A549 (cell line): ENCODE results near the gene HOXD10. TPM values are rescaled to one million over a fixed set of nuclear protein-coding genes. Genes with fewer than 3 reads are reported as not detected.
A peak's percentile ranks its signal among the peaks of the same experiment; 100 is the strongest.

Experiments used
- ATAC-seq, 2 experiments: fragments of 200-7000 bp in 1 of 2; fragments of >200 bp in 1 of 2; cut with Nextera tagmentation in 1 of 2; cut with Tn5 transposase in 1 of 2; 3 replicates each; pipeline versions ENCODE4 v1.8.0 to v1.9.1; 2018 to 2020; ENCODE audit warnings: mild to moderate bottlenecking in 1 of 2, moderate library complexity in 1 of 2
- CTCF ChIA-PET: fragments of 300-600 bp; sonication (Branson Sonifier 250); formaldehyde crosslinking; extraction: SDS; loops from one replicate; lab custom pipeline; 2021; ENCODE audit warnings: antibody characterized with exemption, inconsistent platforms; lab: Yijun Ruan, JAX
- POLR2A ChIA-PET: fragments of 350-600 bp; formaldehyde crosslinking; extraction: SDS; loops from one replicate; lab custom pipeline; 2021; ENCODE audit warnings: antibody characterized with exemption, inconsistent platforms; lab: Yijun Ruan, JAX
- DNase-seq, 2 experiments: peaks; one replicate each; pipeline versions ENCODE4 v3.0.0 to v3.0.0-alpha.2; 2011 to 2016; ENCODE audit warnings: low read depth in 1 of 2, low spot score in 1 of 2
- FAIRE-seq: peaks from 2 replicates; lab custom pipeline; 2011; peaks lifted over from hg19 to GRCh38; lab: Jason Lieb, UNC
- H3K27ac ChIP-seq, 2 experiments: fragments of >200 bp; sonication (Bioruptor Twin); formaldehyde crosslinking; 3 replicates each; pipeline ENCODE4 v1.5.1; 2016 to 2017
- H3K4me1 ChIP-seq: fragments of >200 bp; sonication (Bioruptor Twin); formaldehyde crosslinking; 3 replicates; pipeline ENCODE4 v1.6.1; 2016
- H3K4me2 ChIP-seq: fragments of >200 bp; sonication (Bioruptor Twin); formaldehyde crosslinking; 3 replicates; pipeline ENCODE4 v1.6.1; 2016
- H3K4me3 ChIP-seq: fragments of >200 bp; sonication (Bioruptor Twin); formaldehyde crosslinking; 3 replicates; pipeline ENCODE4 v1.5.1; 2016
- H3K9me3 ChIP-seq: fragments of >200 bp; sonication (Bioruptor Twin); formaldehyde crosslinking; 3 replicates; pipeline ENCODE4 v1.6.1; 2016
- ATOH8 ChIP-seq: fragments of 250-450 bp; sonication (Bioruptor Pico); IDR thresholded peaks from 2 replicates; pipeline ENCODE4 v1.5.0; 2020; ENCODE audit warnings: low read depth, mild to moderate bottlenecking, moderate library complexity
- CTCF ChIP-seq: fragments of >200 bp; sonication (Bioruptor Twin); formaldehyde crosslinking; IDR thresholded peaks from 3 replicates; pipeline ENCODE4 v1.5.1; 2016
- EHF ChIP-seq: fragments of 250-450 bp; sonication (Bioruptor Pico); IDR thresholded peaks from 2 replicates; pipeline ENCODE4 v1.5.0; 2020; ENCODE audit warnings: mild to moderate bottlenecking
- EHMT2 ChIP-seq: fragments of 200-600 bp; sonication (generic); IDR thresholded peaks from 2 replicates; pipeline ENCODE4 v1.6.1; 2016; ENCODE audit warnings: antibody characterized with exemption, low read depth, mild to moderate bottlenecking, moderate library complexity
- HEYL ChIP-seq: fragments of 250-450 bp; sonication (Bioruptor Pico); IDR thresholded peaks from 2 replicates; pipeline ENCODE4 v1.8.0; 2021; ENCODE audit warnings: mild to moderate bottlenecking, moderate library complexity
- HOXA7 ChIP-seq: fragments of 250-450 bp; sonication (Bioruptor Pico); IDR thresholded peaks from 2 replicates; pipeline ENCODE4 v1.5.0; 2020; ENCODE audit warnings: mild to moderate bottlenecking, moderate library complexity
- MYC ChIP-seq: IDR thresholded peaks from 2 replicates; pipeline ENCODE4 v1.6.1; 2012; ENCODE audit warnings: mild to moderate bottlenecking, inconsistent platforms, low read length, improper control_type of control experiment, borderline replicate concordance
- NPAS2 ChIP-seq: fragments of 250-450 bp; sonication (Bioruptor Pico); IDR thresholded peaks from 2 replicates; pipeline ENCODE4 v1.8.0; 2022; ENCODE audit warnings: mild to moderate bottlenecking, moderate library complexity, borderline replicate concordance
- PHF8 ChIP-seq: fragments of 200-600 bp; sonication (generic); IDR thresholded peaks from 2 replicates; pipeline ENCODE4 v1.6.1; 2016; ENCODE audit warnings: low read depth, mild to moderate bottlenecking, antibody characterized with exemption, moderate library complexity, borderline replicate concordance
- RAD21 ChIP-seq, 2 experiments: fragments of >200 bp in 1 of 2; sonication (Bioruptor Twin) in 1 of 2; formaldehyde crosslinking in 1 of 2; IDR thresholded peaks in 1 of 2; conservative IDR thresholded peaks in 1 of 2; 2 replicates in 1 of 2; 3 replicates in 1 of 2; pipeline ENCODE4 v1.6.1; 2012 to 2018; ENCODE audit warnings: inconsistent platforms in 1 of 2
- SMC3 ChIP-seq: fragments of >200 bp; sonication (Bioruptor Twin); formaldehyde crosslinking; IDR thresholded peaks from 3 replicates; pipeline ENCODE4 v1.6.1; 2018; ENCODE audit warnings: inconsistent platforms
- TP53 ChIP-seq: fragments of 250-450 bp; sonication (Bioruptor Pico); IDR thresholded peaks from 2 replicates; pipeline ENCODE4 v1.5.0; 2021; ENCODE audit warnings: mild to moderate bottlenecking, moderate library complexity
- ZC3H11A ChIP-seq: fragments of 450-650 bp; IDR thresholded peaks from 2 replicates; pipeline ENCODE4 v1.6.1; 2014; ENCODE audit warnings: antibody characterized with exemption, mild to moderate bottlenecking
- WGBS: methylation state at CpG from one replicate; pipeline ENCODE4 v1.1.6; 2017; ENCODE audit errors: missing lambda C conversion rate; 5-methylcytosine and 5-hydroxymethylcytosine counted together
- polyA plus RNA-seq, 4 experiments: library from polyadenylated mRNA; depleted of rRNA in 3 of 4; stranded (reverse); fragments of >200 nt; fragmentation: RNase III in 1 of 4; extraction: RNeasy Plus Mini Kit Qiagen cat#74134 plus additional on column Dnase treatment in 1 of 4; gene quantifications; 2 replicates in 3 of 4; 3 replicates in 1 of 4; pipeline ENCODE4 v1.2.3, GENCODE V29; 2011 to 2017

Gene HOXD10
- polyA plus RNA-seq, 2 of the 4 experiments (the other 2 are of a cell fraction): 4.3 to 4.8 TPM

GRCh38 chr2:176117162-176117822 is 714 bp downstream of the HOXD10 start (continued):
- no peak for TF ChIP-seq ATOH8 (CRISPR knock-in tag)

- TF ChIP-seq HOXA7 (CRISPR knock-in tag) (no peak), EHMT2 (no peak), EHF (CRISPR knock-in tag) (no peak), MYC (no peak), NPAS2 (no peak), HEYL (CRISPR knock-in tag) (no peak), PHF8 (no peak)
- DNase-seq (no peak), FAIRE-seq (no peak), ATAC-seq (no peak)
- no peaks in the 10 kb centered on the region for H3K9me3 ChIP-seq
- WGBS: 91% methylated on average over 11 of the region's 11 CpGs
- H3K4me1 ChIP-seq: 0 out of 3 replicates have a peak, but pooled peaks cover 3% of the 10 kb centered on the region
- H3K4me3 ChIP-seq: no peak overlapping the region
- no peak overlapping the region for H3K27ac ChIP-seq
- CTCF ChIA-PET: interaction anchor here (0.8 to 3.6 kb wide), 7 partner anchors 9 to 1044 kb away, joined by 3 to 22 read pairs (median 3); no protein-coding TSS in a partner anchor
- POLR2A ChIA-PET: no interaction called here
- no peak overlapping the region for H3K4me2 ChIP-seq
Measured at GRCh38 chr2:176117823-176118371, 1.3 kb downstream of the HOXD10 start.

- peak overlapping the region; percentile 83 for H3K4me2 ChIP-seq
- CTCF ChIA-PET: interaction anchor here (0.8 to 3.6 kb wide), 4 partner anchors 8 to 696 kb away, joined by 3 to 22 read pairs (median 6); no protein-coding TSS in a partner anchor
- peak; percentile 63 to 79 for DNase-seq
Measured at GRCh38 chr2:176118601-176119339, 2.2 kb downstream of the HOXD10 start.

More at GRCh38 chr2:176118601-176119339, 2.2 kb downstream of the HOXD10 start:
- WGBS: 22% methylated on average over 24 of the region's 24 CpGs
- Histone ChIP-seq H3K4me3 (peak overlapping the region; percentile 30; the same call in 2 of the 3 replicates), H3K27ac (peak overlapping the region in 1 of 2 experiments; percentile 30; a peak in 1 of 6 replicates), H3K9me3 (no peaks in the 10 kb centered on the region), H3K4me1 (0 out of 3 replicates have a peak, but pooled peaks cover 3% of the 10 kb centered on the region)
- FAIRE-seq (no peak), ATAC-seq (peak; percentile 31 to 46; a peak in 3 of 6 replicates)
- POLR2A ChIA-PET: no interaction called here
- TF ChIP-seq ZC3H11A (no peak), CTCF (peak; percentile 75), TP53 (no peak), RAD21 (conservative IDR thresholded peaks at IDR 0.05 in 1 of 2, IDR thresholded peaks at IDR 0.05 in 1 of 2) (peak; percentile 22; a peak in 1 of 5 replicates), SMC3 (0 out of 3 replicates have a peak, but pooled peaks have one; percentile 20)
